HL-60 (cell line): ENCODE results near the gene MUC20.

Experiments used
- CTCF ChIP-seq: IDR thresholded peaks from one replicate; pipeline ENCODE4 v1.5.1; 2011; ENCODE audit warnings: low read length, control low read depth, inconsistent platforms; ENCODE audit not compliant: insufficient read depth
- POLR2AphosphoS5 ChIP-seq: IDR thresholded peaks from 2 replicates; pipeline ENCODE4 v1.6.1; 2012; ENCODE audit warnings: low read depth

DNA sequence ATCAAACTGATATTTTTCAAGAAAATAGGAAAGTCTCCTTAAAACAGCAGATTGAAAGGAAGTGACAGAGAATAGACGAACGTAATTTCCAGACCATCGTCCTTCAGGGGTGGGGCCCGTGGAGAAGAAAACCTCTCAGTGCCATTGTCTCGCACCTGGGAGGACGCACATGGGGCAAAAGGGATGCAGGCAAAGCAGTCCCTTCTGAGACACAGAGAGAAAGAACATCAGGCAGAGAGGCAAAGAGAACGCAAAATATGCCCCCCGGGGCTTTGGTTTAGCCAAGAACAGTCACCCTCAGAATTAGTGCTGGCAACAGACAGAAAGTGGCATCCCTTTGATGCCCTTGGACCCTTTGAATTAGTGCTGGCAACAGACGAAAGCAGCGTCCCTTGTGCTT is 37.0 kb downstream of the MUC20 start:
- TF ChIP-seq CTCF (no peak), POLR2AphosphoS5 (no peak)
